Thoracic aorta (tissue), 2 donors: ENCODE results near the gene CXCL12. TPM values are rescaled to one million over a fixed set of nuclear protein-coding genes. Genes with fewer than 3 reads are reported as not detected.

Experiments
- ATAC-seq: fragments of 150-250 bp; one replicate; pipeline ENCODE4 v1.8.0; 2017; ENCODE audit warnings: low read depth; ENCODE audit not compliant: insufficient number of reproducible peaks, low FRiP score
- DNase-seq: peaks from one replicate; pipeline ENCODE4 v3.0.0-alpha.2; 2020; ENCODE audit warnings: low spot score
- H3K27ac ChIP-seq, 2 donors: fragments of 200-600 bp; sonication (generic); 1 replicate in 1 of 2; 2 replicates in 1 of 2; pipeline ENCODE4 v1.5.1; 2016; ENCODE audit warnings: mild to moderate bottlenecking in 2 of 2, moderate library complexity in 2 of 2
- H3K27me3 ChIP-seq: fragments of 200-600 bp; sonication (generic); replicated peaks from 2 replicates; pipeline ENCODE4 v1.6.0; 2016; ENCODE audit warnings: mild to moderate bottlenecking; ENCODE audit not compliant: insufficient read depth
- H3K36me3 ChIP-seq: fragments of 200-600 bp; sonication (generic); one replicate; pipeline ENCODE4 v1.5.1; 2016
- H3K4me1 ChIP-seq, 2 donors: fragments of 200-600 bp; sonication (generic); 1 replicate in 1 of 2; 2 replicates in 1 of 2; pipeline versions ENCODE4 v1.5.1 to v1.6.0; 2016; ENCODE audit warnings: low read depth in 2 of 2, mild to moderate bottlenecking in 1 of 2; ENCODE audit not compliant: control insufficient read depth in 1 of 2
- H3K4me3 ChIP-seq: fragments of 200-600 bp; sonication (generic); 2 replicates; pipeline ENCODE4 v1.5.1; 2016; ENCODE audit warnings: mild to moderate bottlenecking
- H3K9me3 ChIP-seq: fragments of 200-600 bp; sonication (generic); 2 replicates; pipeline ENCODE4 v1.5.1; 2016
- total RNA-seq, 2 donors: library from RNA; depleted of rRNA; stranded (reverse); fragments of >200 nt; gene quantifications; one replicate each; pipeline versions ENCODE4 v1.1.0 to v1.2.3, GENCODE V29; 2016
- TF ChIP-seq, protein P1 (sequence below): fragments of 200-600 bp; sonication (generic); IDR thresholded peaks from one replicate; pipeline ENCODE4 v1.5.1; 2019; ENCODE audit warnings: antibody characterized with exemption

Gene CXCL12
- total RNA-seq, 2 donors from 2014 or later = 149 to 169 TPM

- DNase-seq (no peak), ATAC-seq (no peak)
- TF ChIP-seq, protein P1, sequence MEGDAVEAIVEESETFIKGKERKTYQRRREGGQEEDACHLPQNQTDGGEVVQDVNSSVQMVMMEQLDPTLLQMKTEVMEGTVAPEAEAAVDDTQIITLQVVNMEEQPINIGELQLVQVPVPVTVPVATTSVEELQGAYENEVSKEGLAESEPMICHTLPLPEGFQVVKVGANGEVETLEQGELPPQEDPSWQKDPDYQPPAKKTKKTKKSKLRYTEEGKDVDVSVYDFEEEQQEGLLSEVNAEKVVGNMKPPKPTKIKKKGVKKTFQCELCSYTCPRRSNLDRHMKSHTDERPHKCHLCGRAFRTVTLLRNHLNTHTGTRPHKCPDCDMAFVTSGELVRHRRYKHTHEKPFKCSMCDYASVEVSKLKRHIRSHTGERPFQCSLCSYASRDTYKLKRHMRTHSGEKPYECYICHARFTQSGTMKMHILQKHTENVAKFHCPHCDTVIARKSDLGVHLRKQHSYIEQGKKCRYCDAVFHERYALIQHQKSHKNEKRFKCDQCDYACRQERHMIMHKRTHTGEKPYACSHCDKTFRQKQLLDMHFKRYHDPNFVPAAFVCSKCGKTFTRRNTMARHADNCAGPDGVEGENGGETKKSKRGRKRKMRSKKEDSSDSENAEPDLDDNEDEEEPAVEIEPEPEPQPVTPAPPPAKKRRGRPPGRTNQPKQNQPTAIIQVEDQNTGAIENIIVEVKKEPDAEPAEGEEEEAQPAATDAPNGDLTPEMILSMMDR = no peak
- Histone ChIP-seq H3K27me3 (no peaks in the 10 kb centered on the region), H3K27ac (no peak overlapping the region), H3K9me3 (no peaks in the 10 kb centered on the region), H3K4me3 (no peak overlapping the region), H3K4me1 (peaks cover 5 to 14% of the 10 kb centered on the region in 2 donors), H3K36me3 (no peaks in the 10 kb centered on the region)
Measured at GRCh38 chr10:44413416-44413815, 28.5 kb upstream of the CXCL12 start.

GRCh38 chr10:44411251-44411650, 26.4 kb upstream of the CXCL12 start:
- DNase-seq = no peak
- Histone ChIP-seq H3K4me1 (peaks cover 0 to 4% of the 10 kb centered on the region in 2 donors), H3K36me3 (no peaks in the 10 kb centered on the region), H3K9me3 (no peaks in the 10 kb centered on the region), H3K4me3 (no peak overlapping the region), H3K27me3 (no peaks in the 10 kb centered on the region), H3K27ac (no peak overlapping the region)
- TF ChIP-seq, protein P1 = no peak
- ATAC-seq = no peak

DNA sequence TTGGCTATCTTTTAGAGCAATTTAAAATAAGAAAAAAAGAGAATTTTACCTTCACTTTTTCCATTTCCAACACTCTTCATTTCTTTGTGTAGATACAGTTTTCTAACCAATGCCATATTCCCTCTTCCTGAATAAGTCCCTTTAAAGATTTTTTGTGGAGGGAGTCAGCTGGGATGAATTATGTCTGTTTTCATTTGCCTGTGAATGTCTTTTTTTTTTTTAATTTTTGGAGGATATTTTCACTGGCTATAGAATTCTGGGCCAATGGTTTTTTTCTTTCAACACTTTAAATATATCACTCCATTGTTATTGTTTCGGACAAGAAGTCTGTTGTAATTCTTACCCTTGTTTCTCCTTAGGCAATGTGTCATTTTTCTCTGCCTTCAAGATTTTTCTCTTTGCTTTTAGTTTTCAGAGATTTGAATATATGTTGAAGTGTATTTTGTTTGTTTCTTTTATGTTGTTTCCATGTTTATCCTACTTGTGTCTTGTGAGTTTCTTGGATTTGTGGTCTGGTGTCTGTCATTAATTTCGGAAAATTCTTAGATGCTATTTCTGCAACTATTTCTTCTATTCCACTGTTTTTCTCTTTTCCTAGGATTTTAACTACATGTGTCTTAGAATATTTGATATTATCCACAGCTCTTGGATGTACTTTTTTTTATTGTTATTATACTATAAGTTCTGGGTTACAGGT, 20.0 kb upstream of the CXCL12 start:
- TF ChIP-seq, protein P1 = no peak
- no peaks in the 10 kb centered on the region for H3K27me3 ChIP-seq
- H3K27ac ChIP-seq = no peak overlapping the region
- H3K36me3 ChIP-seq = no peaks in the 10 kb centered on the region
- no peaks in the 10 kb centered on the region for H3K4me1 ChIP-seq
- DNase-seq (no peak), ATAC-seq (no peak)
- no peaks in the 10 kb centered on the region for H3K9me3 ChIP-seq
- H3K4me3 ChIP-seq = no peak overlapping the region

- Histone ChIP-seq H3K4me3 (no peak overlapping the region), H3K4me1 (no peaks in the 10 kb centered on the region), H3K27ac (no peak overlapping the region), H3K36me3 (no peaks in the 10 kb centered on the region), H3K27me3 (no peaks in the 10 kb centered on the region), H3K9me3 (no peaks in the 10 kb centered on the region)
- DNase-seq = no peak
- no peak for ATAC-seq
- TF ChIP-seq, protein P1 = no peak
Measured at GRCh38 chr10:44402465-44403195, 17.7 kb upstream of the CXCL12 start.

DNA sequence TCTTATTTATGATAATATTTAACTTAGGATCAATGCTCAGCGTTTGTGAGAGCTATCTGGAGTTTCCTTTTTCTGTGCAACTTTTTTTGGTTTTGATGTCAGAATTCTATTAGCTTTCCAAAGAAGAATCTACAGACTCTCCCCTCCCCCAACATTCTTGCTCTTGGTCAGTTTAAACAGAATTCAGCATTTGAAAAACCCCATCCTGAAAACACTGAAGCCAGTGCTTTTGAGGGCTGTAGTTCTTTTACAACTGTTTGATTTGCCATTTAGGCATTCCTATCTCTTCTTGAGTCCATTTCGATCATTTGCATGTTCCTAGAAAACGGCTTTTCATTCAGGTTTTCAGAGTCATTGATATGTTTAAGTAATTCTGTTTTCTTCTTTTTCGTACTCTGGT, 15.6 kb upstream of the CXCL12 start:
- no peaks in the 10 kb centered on the region for H3K27me3 ChIP-seq
- ATAC-seq (no peak), DNase-seq (no peak)
- no peak overlapping the region for H3K27ac ChIP-seq
- H3K4me3 ChIP-seq = no peak overlapping the region
- H3K9me3 ChIP-seq = no peaks in the 10 kb centered on the region
- TF ChIP-seq, protein P1 = no peak
- no peaks in the 10 kb centered on the region for H3K36me3 ChIP-seq
- H3K4me1 ChIP-seq = no peaks in the 10 kb centered on the region
